ENCODE data around the gene ARID1B. TPM values are rescaled to one million over a fixed set of nuclear protein-coding genes. Genes with fewer than 3 reads are reported as not detected.

ARID1B gene
- total RNA-seq, 1 donor from 2014 or later: 248 TPM

DNA sequence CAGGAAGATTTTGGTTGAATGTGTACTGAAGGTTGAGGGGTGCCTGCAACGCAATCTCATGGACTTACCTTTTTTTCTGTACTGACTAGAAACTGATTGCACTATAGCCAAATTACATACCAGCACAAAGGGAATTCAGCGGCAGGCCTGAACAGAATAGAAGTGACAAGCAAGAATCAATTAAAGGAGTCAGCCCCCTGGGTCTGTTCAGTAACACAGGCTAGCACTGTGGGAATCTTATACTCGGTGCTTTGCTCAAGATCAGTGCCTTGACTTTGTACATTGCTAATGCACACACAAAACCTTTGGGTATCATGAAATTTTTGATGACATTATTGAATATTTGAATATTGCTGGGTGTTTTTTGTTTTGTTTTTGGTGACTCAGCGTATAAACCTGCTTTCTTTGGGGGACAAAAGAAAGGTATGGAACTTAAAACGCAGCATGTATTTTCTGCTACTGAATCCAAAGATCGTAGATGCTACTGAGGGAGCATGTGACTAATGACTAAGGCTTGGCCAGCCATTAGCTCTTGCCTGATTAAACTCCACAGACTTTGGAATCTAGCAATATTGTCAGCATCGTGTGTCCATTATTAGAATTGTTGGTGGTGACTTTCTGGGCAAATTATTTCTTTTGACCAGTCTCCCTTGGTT lies 236.6 kb downstream of the ARID1B start:
- H3K4me1 Mint-ChIP-seq: peaks cover 73% of the 10 kb centered on the region
- no peaks in the 10 kb centered on the region for H3K9me3 Mint-ChIP-seq
- ChIA-PET POLR2A (no interaction called here), CTCF (interaction anchor here (0.8 kb wide), 1 partner anchor 449 kb away, joined by 3 read pairs; no protein-coding TSS in a partner anchor)
- H3K27ac Mint-ChIP-seq: no peak overlapping the region
- no peak overlapping the region for H3K4me3 Mint-ChIP-seq
- no peaks in the 10 kb centered on the region for H3K27me3 Mint-ChIP-seq
- ATAC-seq (ENCODE audit: low read depth): no peak
- no peak for DNase-seq
- no peaks in the 10 kb centered on the region for H3K36me3 Mint-ChIP-seq (ENCODE audit: low read depth)
- intact Hi-C loops (cut with micrococcal nuclease): no loop called here
- TF ChIP-seq, protein P1, sequence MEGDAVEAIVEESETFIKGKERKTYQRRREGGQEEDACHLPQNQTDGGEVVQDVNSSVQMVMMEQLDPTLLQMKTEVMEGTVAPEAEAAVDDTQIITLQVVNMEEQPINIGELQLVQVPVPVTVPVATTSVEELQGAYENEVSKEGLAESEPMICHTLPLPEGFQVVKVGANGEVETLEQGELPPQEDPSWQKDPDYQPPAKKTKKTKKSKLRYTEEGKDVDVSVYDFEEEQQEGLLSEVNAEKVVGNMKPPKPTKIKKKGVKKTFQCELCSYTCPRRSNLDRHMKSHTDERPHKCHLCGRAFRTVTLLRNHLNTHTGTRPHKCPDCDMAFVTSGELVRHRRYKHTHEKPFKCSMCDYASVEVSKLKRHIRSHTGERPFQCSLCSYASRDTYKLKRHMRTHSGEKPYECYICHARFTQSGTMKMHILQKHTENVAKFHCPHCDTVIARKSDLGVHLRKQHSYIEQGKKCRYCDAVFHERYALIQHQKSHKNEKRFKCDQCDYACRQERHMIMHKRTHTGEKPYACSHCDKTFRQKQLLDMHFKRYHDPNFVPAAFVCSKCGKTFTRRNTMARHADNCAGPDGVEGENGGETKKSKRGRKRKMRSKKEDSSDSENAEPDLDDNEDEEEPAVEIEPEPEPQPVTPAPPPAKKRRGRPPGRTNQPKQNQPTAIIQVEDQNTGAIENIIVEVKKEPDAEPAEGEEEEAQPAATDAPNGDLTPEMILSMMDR (IDR thresholded peaks at IDR 0.05): no peak

DNA sequence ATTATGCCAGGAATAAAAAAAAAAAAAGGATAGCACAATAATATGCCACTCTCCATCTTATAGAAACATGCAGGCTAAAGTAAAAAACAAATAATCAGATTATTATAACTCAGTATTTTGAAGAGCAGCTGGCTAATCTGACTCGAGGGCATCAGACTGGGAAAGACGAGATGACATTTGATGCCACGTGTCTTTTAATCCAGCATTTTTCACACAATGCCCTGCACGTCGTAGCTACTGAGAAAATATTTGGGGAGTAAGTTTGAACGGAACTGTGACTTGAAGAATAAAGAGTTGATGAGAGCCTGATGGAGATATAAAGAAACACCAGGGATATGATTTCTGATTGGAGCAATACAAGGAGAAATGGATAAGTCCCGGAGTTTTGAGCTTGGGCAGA lies 237.7 kb downstream of the ARID1B start:
- CTCF ChIA-PET: interaction anchor here (0.8 kb wide), 1 partner anchor 450 kb away, joined by 3 read pairs; no protein-coding TSS in a partner anchor

DNA sequence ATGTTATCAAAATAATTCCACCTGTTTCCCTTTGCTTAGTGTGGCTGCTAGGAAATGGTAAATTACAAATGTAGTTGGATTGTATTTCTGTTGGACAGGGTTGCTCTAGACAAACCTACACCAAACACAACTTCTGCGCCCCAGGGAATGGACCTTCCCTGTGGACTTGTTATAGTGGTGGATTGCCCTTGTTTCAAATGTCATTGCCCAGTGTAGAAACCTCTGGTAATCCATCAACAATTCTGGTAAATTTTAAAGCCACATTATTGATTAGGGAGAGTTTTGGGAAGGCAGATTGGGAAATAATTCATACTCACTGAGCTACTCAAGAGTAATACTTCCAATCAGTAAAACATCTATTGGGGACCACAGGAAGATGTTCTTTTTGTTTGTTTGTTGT lies 239.8 kb downstream of the ARID1B start:
- Mint-ChIP-seq H3K9me3 (no peaks in the 10 kb centered on the region), H3K4me1 (peaks cover 72% of the 10 kb centered on the region), H3K27ac (peak overlapping the region; percentile 50), H3K36me3 (ENCODE audit: low read depth) (peaks cover 2% of the 10 kb centered on the region), H3K27me3 (no peaks in the 10 kb centered on the region), H3K4me3 (no peak overlapping the region)
- intact Hi-C loops (cut with micrococcal nuclease): no loop called here
- DNase-seq (no peak), ATAC-seq (ENCODE audit: low read depth) (no peak)
- ChIA-PET POLR2A (no interaction called here), CTCF (no interaction called here)
- TF ChIP-seq, protein P1 (IDR thresholded peaks at IDR 0.05): no peak

More for the DNA sequence above, 237.7 kb downstream of the ARID1B start:
- H3K36me3 Mint-ChIP-seq (ENCODE audit: low read depth): no peaks in the 10 kb centered on the region
- DNase-seq (no peak), ATAC-seq (ENCODE audit: low read depth) (no peak)
- H3K27ac Mint-ChIP-seq: peak overlapping the region; percentile 43
- intact Hi-C loops (cut with micrococcal nuclease): no loop called here
- H3K27me3 Mint-ChIP-seq: no peaks in the 10 kb centered on the region
- no peak overlapping the region for H3K4me3 Mint-ChIP-seq
- POLR2A ChIA-PET: no interaction called here
- no peaks in the 10 kb centered on the region for H3K9me3 Mint-ChIP-seq
- H3K4me1 Mint-ChIP-seq: peaks cover 76% of the 10 kb centered on the region
- TF ChIP-seq, protein P1 (IDR thresholded peaks at IDR 0.05): no peak

DNA sequence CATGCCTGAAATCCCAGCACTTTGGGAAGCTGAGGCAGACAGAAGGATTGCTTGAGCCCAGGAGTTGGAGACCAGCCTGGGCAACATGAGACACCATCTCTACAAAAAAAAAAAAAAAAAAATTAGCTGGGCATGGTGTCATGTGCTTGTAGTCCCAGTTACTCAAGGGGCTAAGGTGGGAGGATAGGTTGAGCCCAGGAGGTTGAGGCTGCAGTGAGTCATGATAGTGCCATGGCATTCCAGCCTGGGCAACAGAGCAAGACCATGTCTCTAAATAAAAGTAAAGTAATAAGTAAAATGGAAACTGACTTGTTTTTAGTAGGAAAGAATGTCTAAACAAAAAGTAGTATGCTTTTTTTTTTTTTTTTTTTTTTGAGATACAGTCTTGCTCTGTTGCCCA lies 240.7 kb downstream of the ARID1B start:
- Mint-ChIP-seq H3K4me3 (no peak overlapping the region), H3K36me3 (ENCODE audit: low read depth) (peaks cover 2% of the 10 kb centered on the region), H3K9me3 (no peaks in the 10 kb centered on the region), H3K27ac (peak overlapping the region; percentile 90), H3K4me1 (peaks cover 75% of the 10 kb centered on the region), H3K27me3 (no peaks in the 10 kb centered on the region)
- DNase-seq (no peak), ATAC-seq (ENCODE audit: low read depth) (no peak)
- ChIA-PET CTCF (no interaction called here), POLR2A (interaction anchor here (0.6 to 0.7 kb wide), 2 partner anchors 240 to 247 kb away, joined by 3 read pairs; no protein-coding TSS in a partner anchor)
- TF ChIP-seq, protein P1 (IDR thresholded peaks at IDR 0.05): no peak
- intact Hi-C loops (cut with micrococcal nuclease): no loop called here

DNA sequence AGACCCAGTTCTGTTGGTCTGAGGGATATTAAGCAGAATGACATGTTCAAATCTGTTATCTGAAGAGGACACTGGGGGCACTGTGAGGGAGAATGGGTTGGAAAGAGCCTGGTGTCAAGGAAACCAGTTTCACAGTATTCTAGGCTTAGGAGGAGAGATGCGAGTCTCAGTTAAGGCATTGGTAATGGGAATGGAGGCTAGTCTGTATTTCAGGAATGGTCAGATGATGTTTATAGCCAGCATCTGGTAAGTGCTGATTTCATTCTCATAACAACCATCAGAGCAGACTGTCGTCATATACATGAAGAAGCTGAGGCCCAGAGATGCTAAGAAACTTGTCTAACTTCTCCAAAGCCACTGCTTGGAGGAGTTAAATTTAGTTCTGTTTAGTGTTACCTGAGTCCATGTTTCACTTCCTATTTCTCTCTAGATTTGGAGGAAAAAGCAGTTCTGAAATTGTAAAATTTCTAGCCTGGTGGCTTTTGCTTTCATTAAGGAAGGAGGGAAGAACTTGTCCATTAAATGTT lies 242.0 kb downstream of the ARID1B start:
- no peaks in the 10 kb centered on the region for H3K27me3 Mint-ChIP-seq
- H3K36me3 Mint-ChIP-seq (ENCODE audit: low read depth): peaks cover 2% of the 10 kb centered on the region
- H3K9me3 Mint-ChIP-seq: no peaks in the 10 kb centered on the region
- intact Hi-C loops (cut with micrococcal nuclease): loop anchor here (1.0 kb wide), 1 partner anchor 31 kb away; no protein-coding TSS in a partner anchor
- ATAC-seq (ENCODE audit: low read depth) (no peak), DNase-seq (no peak)
- H3K4me3 Mint-ChIP-seq: peak overlapping the region; percentile 71
- peaks cover 73% of the 10 kb centered on the region for H3K4me1 Mint-ChIP-seq
- TF ChIP-seq, protein P1 (IDR thresholded peaks at IDR 0.05): no peak
- CTCF ChIA-PET: interaction anchor here (1.1 to 1.5 kb wide), 2 partner anchors 50 to 454 kb away, joined by 3 to 4 read pairs; no protein-coding TSS in a partner anchor
- H3K27ac Mint-ChIP-seq: peak overlapping the region; percentile 90
- POLR2A ChIA-PET: interaction anchor here (0.7 to 2.5 kb wide), 4 partner anchors 15 to 239 kb away, joined by 3 to 17 read pairs (median 6); no protein-coding TSS in a partner anchor
